Measurements from ENCODE around the gene TRIM45.
"Not testable (repeated sequence)": the region's sequence is repeated elsewhere in the genome, so short reads cannot be mapped to it uniquely, and the experiment has no call there.

TRIM45 gene

GRCh38 chr1:117135329-117135728 lies 13.8 kb upstream of the TRIM45 start:
- no peak for DNase-seq (ENCODE audit: low read depth)

GRCh38 chr1:117130526-117130925 lies 9.0 kb upstream of the TRIM45 start:
- DNase-seq (ENCODE audit: low read depth), result no peak

- DNase-seq (ENCODE audit: low read depth), result no peak
Measured at GRCh38 chr1:117128323-117129079, 7.0 kb upstream of the TRIM45 start.

- no peak for DNase-seq (ENCODE audit: low read depth)
Measured at GRCh38 chr1:117127795-117128194, 6.2 kb upstream of the TRIM45 start.

- no peak for DNase-seq (ENCODE audit: low read depth)
Measured at GRCh38 chr1:117124661-117125060, 3.1 kb upstream of the TRIM45 start.

- no peak for DNase-seq (ENCODE audit: low read depth)
Measured at GRCh38 chr1:117123274-117123673, 1.7 kb upstream of the TRIM45 start.

GRCh38 chr1:117122330-117123025 lies 929 bp upstream of the TRIM45 start:
- no peak for DNase-seq (ENCODE audit: low read depth)

GRCh38 chr1:117120774-117121588 lies 568 bp downstream of the TRIM45 start:
- DNase-seq (ENCODE audit: low read depth), result no peak

- not testable (repeated sequence) for DNase-seq (ENCODE audit: low read depth)
Measured at GRCh38 chr1:117119144-117119543, 2.4 kb downstream of the TRIM45 start.

GRCh38 chr1:117118137-117118536 lies 3.4 kb downstream of the TRIM45 start:
- no peak for DNase-seq (ENCODE audit: low read depth)

- no peak for DNase-seq (ENCODE audit: low read depth)
Measured at GRCh38 chr1:117117697-117118096, 3.9 kb downstream of the TRIM45 start.

GRCh38 chr1:117116784-117117130 lies 4.8 kb downstream of the TRIM45 start:
- no peak for DNase-seq (ENCODE audit: low read depth)

- DNase-seq (ENCODE audit: low read depth), result no peak
Measured at GRCh38 chr1:117116090-117116783, 5.3 kb downstream of the TRIM45 start.

GRCh38 chr1:117114877-117115276 lies 6.7 kb downstream of the TRIM45 start:
- DNase-seq (ENCODE audit: low read depth), result no peak

GRCh38 chr1:117113199-117113598 lies 8.3 kb downstream of the TRIM45 start:
- DNase-seq (ENCODE audit: low read depth), result no peak

GRCh38 chr1:117112047-117112717 lies 9.4 kb downstream of the TRIM45 start:
- DNase-seq (ENCODE audit: low read depth), result no peak

- no peak for DNase-seq (ENCODE audit: low read depth)
Measured at GRCh38 chr1:117110774-117111173, 10.8 kb downstream of the TRIM45 start.

- no peak for DNase-seq (ENCODE audit: low read depth)
Measured at GRCh38 chr1:117107364-117107763, 14.2 kb downstream of the TRIM45 start.

- DNase-seq (ENCODE audit: low read depth), result no peak
Measured at GRCh38 chr1:117106478-117106877, 15.1 kb downstream of the TRIM45 start.

GRCh38 chr1:117105722-117106121 lies 15.8 kb downstream of the TRIM45 start:
- DNase-seq (ENCODE audit: low read depth), result no peak

- DNase-seq (ENCODE audit: low read depth), result no peak
Measured at GRCh38 chr1:117104986-117105385, 16.6 kb downstream of the TRIM45 start.

- not testable (repeated sequence) for DNase-seq (ENCODE audit: low read depth)
Measured at GRCh38 chr1:117101858-117102257, 19.7 kb downstream of the TRIM45 start.
